ENCODE data around the gene CAMK2A. TPM values are rescaled to one million over a fixed set of nuclear protein-coding genes. Genes with fewer than 3 reads are reported as not detected.

The CAMK2A gene
- total and polyA plus RNA-seq, 2 donors (not counting 3 experiments of a cell fraction or from before 2014, with no cell fraction given): not detected

- Histone ChIP-seq H3K4me3 (replicated peaks in 1 of 3; ENCODE audit: insufficient read depth in 1 of 3, low read depth in 1 of 3, low read length in 3 of 3) (no peak overlapping the region), H3K79me2 (ENCODE audit: control insufficient read depth, insufficient read depth, low read length) (no peaks in the 10 kb centered on the region), H3K36me3 (ENCODE audit: control insufficient read depth in 2 of 2, extremely low read depth in 1 of 2, insufficient read depth in 2 of 2, low read length in 2 of 2) (no peaks in the 10 kb centered on the region), H3K9me1 (replicated peaks; ENCODE audit: control insufficient read depth, extremely low read depth, insufficient read depth, low read length) (no peaks in the 10 kb centered on the region), H3K27ac (ENCODE audit: insufficient read depth, low read depth, low read length) (no peak overlapping the region), H2AFZ (ENCODE audit: low read depth, low read length) (no peak overlapping the region), H3K27me3 (ENCODE audit: control insufficient read depth in 2 of 2, insufficient read depth in 2 of 2, low read length in 2 of 2) (peaks cover 0 to 5% of the 10 kb centered on the region in 2 experiments), H4K20me1 (replicated peaks; ENCODE audit: control insufficient read depth, extremely low read depth, insufficient read depth, low read length) (no peaks in the 10 kb centered on the region), H3K9me3 (replicated peaks; ENCODE audit: control insufficient read depth, insufficient read depth, low read length) (no peaks in the 10 kb centered on the region), H3K4me2 (ENCODE audit: insufficient read depth, low read length) (no peak overlapping the region), H3K4me1 (ENCODE audit: control insufficient read depth, extremely low read depth, insufficient read depth, low read length) (no peaks in the 10 kb centered on the region), H3K9ac (replicated peaks; ENCODE audit: extremely low read depth, insufficient read depth, low read length) (no peak overlapping the region)
- CTCF ChIA-PET: no interaction called here
- dilution Hi-C loops (cut with MboI; ENCODE audit: extremely low pct_ligation_motif_present, low sequenced_read_pairs): no loop called here
- intact Hi-C loops (cut with micrococcal nuclease): no loop called here
- DNase-seq (ENCODE audit: low read depth, low spot score): no peak
- BruUV-seq (replicated peaks): no TSS peak
- FAIRE-seq: no peak
- TF ChIP-seq MAX (IDR thresholded peaks at IDR 0.05; ENCODE audit: insufficient read depth, insufficient read length): no peak
- TF ChIP-seq EZH2 (IDR thresholded peaks at IDR 0.05; ENCODE audit: borderline replicate concordance, low read depth, low read length, severe bottlenecking): no peak
- TF ChIP-seq POLR2AphosphoS5 (IDR thresholded peaks at IDR 0.05; ENCODE audit: insufficient read depth, low read depth, low read length): no peak
- no peak for TF ChIP-seq CTCF (IDR thresholded peaks at IDR 0.05; ENCODE audit: extremely low read depth in 1 of 2, insufficient read depth in 1 of 2, low read depth in 1 of 2, low read length in 2 of 2)
- no peak for TF ChIP-seq POLR2A (IDR thresholded peaks at IDR 0.05; ENCODE audit: low read depth, low read length)
- no peak for TF ChIP-seq GATA2 (IDR thresholded peaks at IDR 0.05; ENCODE audit: insufficient read depth, insufficient read length, low read depth, low read length)
- TF ChIP-seq FOS (IDR thresholded peaks at IDR 0.05; ENCODE audit: borderline replicate concordance, insufficient read depth, low read length): no peak
- TF ChIP-seq JUN (IDR thresholded peaks at IDR 0.05; ENCODE audit: borderline replicate concordance, insufficient read depth, insufficient read length, low read depth): no peak
- TF ChIP-seq MYC (IDR thresholded peaks at IDR 0.05; ENCODE audit: low read depth, low read length): no peak
- POLR2A ChIA-PET: no interaction called here
Measured at GRCh38 chr5:150243590-150243989, 46.0 kb downstream of the CAMK2A start.

Measured in endothelial cell of umbilical vein (primary cell).